PC-3 (cell line): Measurements from ENCODE around the gene PRKCD.

Source experiments
- CTCF ChIP-seq: fragments of 300-600 bp; sonication (generic); conservative IDR thresholded peaks from 2 replicates; pipeline ENCODE4 v1.5.1; 2017; ENCODE audit warnings: antibody characterized with exemption, low read depth, mild to moderate bottlenecking, low read length
- EZH2 ChIP-seq: fragments of 300-600 bp; sonication (generic); IDR thresholded peaks from one replicate; pipeline ENCODE4 v1.6.1; 2017; ENCODE audit warnings: antibody characterized with exemption, mild to moderate bottlenecking, low read length; ENCODE audit not compliant: unreplicated experiment
- EZH2phosphoT487 ChIP-seq: fragments of 300-600 bp; sonication (generic); IDR thresholded peaks from 2 replicates; pipeline ENCODE4 v1.6.1; 2018; ENCODE audit warnings: mild to moderate bottlenecking, antibody characterized with exemption, low read length, borderline replicate concordance

DNA sequence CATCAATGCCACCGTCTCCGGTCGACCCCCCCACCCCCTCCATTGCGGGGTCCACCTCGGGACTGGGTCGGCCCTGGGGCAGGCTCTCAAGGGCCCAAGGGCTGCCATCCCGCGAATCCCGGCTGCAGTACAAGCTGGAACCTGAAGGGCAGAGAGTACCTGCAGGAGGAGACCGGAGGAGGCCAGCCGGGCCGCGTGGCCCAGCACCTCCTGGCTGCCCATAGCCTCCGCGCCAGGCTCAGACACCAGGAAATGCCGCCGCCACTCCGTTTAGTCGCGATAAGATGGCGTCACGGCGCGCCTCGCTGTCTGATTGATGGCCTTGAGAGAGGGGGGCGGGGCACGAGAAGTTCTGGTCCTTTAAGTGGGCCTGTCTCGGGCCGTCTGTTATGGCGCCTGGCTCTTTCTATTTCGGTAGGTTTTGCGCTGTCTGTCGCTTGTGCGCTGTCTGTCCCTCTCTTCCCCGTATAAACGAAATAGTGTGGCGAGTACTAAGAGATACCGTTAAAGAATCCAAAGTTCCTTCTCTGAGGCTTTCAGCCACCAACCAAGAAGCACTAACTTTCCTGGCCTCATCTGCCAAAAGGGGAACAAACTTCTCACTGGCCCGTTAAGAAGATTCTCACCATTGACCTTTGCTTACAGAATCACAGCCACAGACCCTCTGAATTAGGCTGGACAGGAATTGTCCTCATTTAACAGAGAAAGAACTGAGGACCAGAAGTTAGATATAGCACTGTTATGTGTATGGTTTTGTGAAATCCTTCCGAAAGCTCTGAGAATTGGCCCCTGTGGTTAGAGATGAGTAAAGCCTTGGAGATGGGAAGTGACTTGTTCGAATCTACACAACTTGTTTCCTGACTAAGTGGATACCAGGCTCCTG lies 30.6 kb upstream of the PRKCD start, which contains the start of gene RFT1:
- TF ChIP-seq CTCF (no peak), EZH2 (no peak), EZH2phosphoT487 (no peak)
